ENCODE data around the gene SPRR1B. TPM values are rescaled to one million over a fixed set of nuclear protein-coding genes. Genes with fewer than 3 reads are reported as not detected.

Gene SPRR1B
- total and polyA plus RNA-seq, 10 donors = 0.30 to 1.2 TPM; not detected in 8

GRCh38 chr1:153025797-153026196 lies 5.2 kb upstream of the SPRR1B start:
- Histone ChIP-seq H3K4me3 (no peak overlapping the region), H3K9me3 (no peaks in the 10 kb centered on the region), H3K27ac (no peak overlapping the region), H3K4me1 (no peaks in the 10 kb centered on the region), H3K27me3 (replicated peaks in 1 of 7) (peaks cover 0 to 25% (median 0%) of the 10 kb centered on the region in 7 donors), H3K36me3 (no peaks in the 10 kb centered on the region)
- no peak for DNase-seq
- TF ChIP-seq POLR2AphosphoS5 (IDR thresholded peaks at IDR 0.05) (no peak), POLR2A (IDR thresholded peaks at IDR 0.05) (no peak), CTCF (IDR thresholded peaks at IDR 0.05 in 8 of 11, conservative IDR thresholded peaks at IDR 0.05 in 3 of 11) (no peak)
- intact Hi-C loops (cut with DNase I; ENCODE audit: low total_unique reads) = no loop called here
- 73 to 85% (median 79%) methylated on average over 1 of the region's 1 CpG for WGBS, 5 donors

- Histone ChIP-seq H3K4me1 (no peaks in the 10 kb centered on the region), H3K4me3 (no peak overlapping the region), H3K27ac (no peak overlapping the region), H3K36me3 (no peaks in the 10 kb centered on the region), H3K27me3 (replicated peaks in 1 of 7) (peaks cover 0 to 28% (median 0%) of the 10 kb centered on the region in 7 donors), H3K9me3 (no peaks in the 10 kb centered on the region)
- TF ChIP-seq CTCF (IDR thresholded peaks at IDR 0.05 in 8 of 11, conservative IDR thresholded peaks at IDR 0.05 in 3 of 11) = no peak
- no peak for TF ChIP-seq POLR2AphosphoS5 (IDR thresholded peaks at IDR 0.05)
- no peak for TF ChIP-seq POLR2A (IDR thresholded peaks at IDR 0.05)
- intact Hi-C loops (cut with DNase I; ENCODE audit: low total_unique reads) = no loop called here
- 60 to 78% (median 66%) methylated on average over 1 of the region's 1 CpG for WGBS, 5 donors
- no peak for DNase-seq
These were observed 2.2 kb upstream of the SPRR1B start for GRCh38 chr1:153028766-153029165.

- no peaks in the 10 kb centered on the region for H3K36me3 ChIP-seq
- H3K27me3 ChIP-seq (replicated peaks in 1 of 7) = peaks cover 0 to 29% (median 0%) of the 10 kb centered on the region in 7 donors
- H3K9me3 ChIP-seq = no peaks in the 10 kb centered on the region
- H3K4me1 ChIP-seq = no peaks in the 10 kb centered on the region
- H3K27ac ChIP-seq = no peak overlapping the region
- intact Hi-C loops (cut with DNase I; ENCODE audit: low total_unique reads) = no loop called here
- no peak overlapping the region for H3K4me3 ChIP-seq
- TF ChIP-seq POLR2A (IDR thresholded peaks at IDR 0.05) = no peak
- TF ChIP-seq CTCF (IDR thresholded peaks at IDR 0.05 in 8 of 11, conservative IDR thresholded peaks at IDR 0.05 in 3 of 11) = no peak
- no peak for TF ChIP-seq POLR2AphosphoS5 (IDR thresholded peaks at IDR 0.05)
- DNase-seq = no peak
These were observed 1.1 kb downstream of the SPRR1B start for GRCh38 chr1:153032073-153032472.

GRCh38 chr1:153032677-153033308 lies 1.8 kb downstream of the SPRR1B start:
- no peaks in the 10 kb centered on the region for H3K9me3 ChIP-seq
- H3K4me3 ChIP-seq = no peak overlapping the region
- H3K27me3 ChIP-seq (replicated peaks in 1 of 7) = peaks cover 0 to 26% (median 0%) of the 10 kb centered on the region in 7 donors
- no peak overlapping the region for H3K27ac ChIP-seq
- 35 to 55% (median 50%) methylated on average over 3 of the region's 3 CpGs for WGBS, 5 donors
- no peaks in the 10 kb centered on the region for H3K36me3 ChIP-seq
- no peaks in the 10 kb centered on the region for H3K4me1 ChIP-seq
- TF ChIP-seq POLR2AphosphoS5 (IDR thresholded peaks at IDR 0.05) (no peak), POLR2A (IDR thresholded peaks at IDR 0.05) (no peak), CTCF (IDR thresholded peaks at IDR 0.05 in 8 of 11, conservative IDR thresholded peaks at IDR 0.05 in 3 of 11) (no peak)
- intact Hi-C loops (cut with DNase I; ENCODE audit: low total_unique reads) = no loop called here
- no peak for DNase-seq
